ENCODE results near the gene USH2A.

Gene USH2A

GRCh38 chr1:215669806-215670491 lies 753.3 kb downstream of the USH2A start:
- no peak for DNase-seq

DNA sequence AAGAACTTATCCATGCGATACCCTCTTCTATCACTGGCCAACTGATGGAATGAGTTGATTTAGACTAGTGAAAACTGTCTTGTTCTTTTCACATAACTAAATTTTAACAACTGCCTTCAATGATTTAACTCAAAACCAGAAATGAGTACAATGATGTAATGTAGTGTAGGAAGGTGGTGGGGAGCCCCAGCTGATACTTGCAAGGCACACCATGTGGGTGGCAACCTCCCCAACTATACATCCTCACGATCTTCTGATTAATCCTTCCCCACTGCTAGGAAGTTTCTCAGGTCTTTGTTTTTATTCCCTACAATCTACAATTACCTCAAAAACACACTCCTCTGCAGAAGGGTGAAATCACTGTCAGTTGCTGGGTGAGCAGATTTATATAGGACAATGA lies 755.5 kb downstream of the USH2A start:
- DNase-seq, result no peak

GRCh38 chr1:215665215-215665614 lies 758.0 kb downstream of the USH2A start:
- no peak for DNase-seq

GRCh38 chr1:215661033-215661432 lies 762.2 kb downstream of the USH2A start:
- no peak for DNase-seq

- no peak for DNase-seq
Measured at GRCh38 chr1:215660259-215660658, 763.0 kb downstream of the USH2A start.

DNA sequence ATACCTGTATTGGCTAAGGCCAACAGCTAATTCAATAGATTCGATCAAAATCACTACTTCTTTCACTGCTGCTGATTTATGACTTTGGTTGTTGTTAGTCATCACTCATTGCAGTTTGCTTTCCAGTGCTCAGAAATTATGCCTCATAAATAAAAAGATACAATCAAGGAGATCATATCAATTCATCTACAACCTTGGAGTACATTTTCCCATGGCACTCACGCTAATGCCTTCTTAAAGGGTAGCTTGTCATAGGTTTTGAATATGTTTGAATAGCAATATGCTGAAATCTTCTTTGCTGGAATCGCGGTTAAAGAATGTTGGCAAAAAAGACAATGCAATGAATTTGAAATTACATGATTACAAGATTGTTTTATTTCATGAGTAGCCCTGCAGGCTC lies 766.2 kb downstream of the USH2A start:
- DNase-seq, result no peak

DNA sequence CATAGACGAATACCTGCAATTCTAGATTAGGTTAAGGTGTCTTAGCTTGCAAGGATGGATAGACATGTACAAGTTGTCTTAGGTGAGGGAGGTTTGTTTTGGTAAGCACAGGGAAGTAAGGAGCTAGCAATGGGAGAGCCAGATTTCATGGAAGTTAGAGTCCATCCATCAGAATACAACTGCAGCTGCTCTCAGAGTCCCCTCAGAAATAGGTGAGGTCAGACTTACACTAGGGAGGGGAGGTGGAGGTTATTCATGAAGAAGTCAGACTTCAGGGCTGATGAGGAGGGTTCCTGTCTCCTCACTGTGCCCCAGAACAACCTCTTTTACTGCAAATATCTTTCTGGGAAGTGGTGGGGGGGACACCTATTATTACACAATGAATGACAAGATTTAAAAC lies 770.9 kb downstream of the USH2A start:
- DNase-seq, result no peak

GRCh38 chr1:215651867-215652266 lies 771.4 kb downstream of the USH2A start:
- no peak for DNase-seq

- DNase-seq, result no peak
Measured at GRCh38 chr1:215650446-215651149, 772.6 kb downstream of the USH2A start.

- DNase-seq, result no peak
Measured at GRCh38 chr1:215648957-215649356, 774.3 kb downstream of the USH2A start.

- DNase-seq, result no peak
Measured at GRCh38 chr1:215647738-215648137, 775.5 kb downstream of the USH2A start.

DNA sequence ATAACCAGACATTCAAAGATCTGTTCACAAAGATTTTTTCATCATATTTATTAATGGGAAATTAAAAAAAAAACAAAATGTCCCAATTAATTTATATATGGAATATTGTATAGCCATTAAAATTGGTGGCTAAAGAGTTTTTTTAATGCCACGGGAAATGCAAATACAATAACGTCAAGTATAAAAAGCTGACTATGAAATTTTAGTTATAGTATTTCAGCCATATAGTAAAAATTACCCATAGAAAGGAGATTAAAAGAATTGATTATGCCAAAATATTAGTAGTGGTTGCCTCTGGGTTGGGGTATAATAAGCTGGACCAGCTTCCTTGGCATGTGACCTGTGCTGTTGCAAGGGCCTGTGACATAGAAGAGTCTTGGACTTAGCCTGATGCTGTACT lies 777.4 kb downstream of the USH2A start:
- no peak for DNase-seq

GRCh38 chr1:215645182-215645581 lies 778.1 kb downstream of the USH2A start:
- DNase-seq, result no peak

DNA sequence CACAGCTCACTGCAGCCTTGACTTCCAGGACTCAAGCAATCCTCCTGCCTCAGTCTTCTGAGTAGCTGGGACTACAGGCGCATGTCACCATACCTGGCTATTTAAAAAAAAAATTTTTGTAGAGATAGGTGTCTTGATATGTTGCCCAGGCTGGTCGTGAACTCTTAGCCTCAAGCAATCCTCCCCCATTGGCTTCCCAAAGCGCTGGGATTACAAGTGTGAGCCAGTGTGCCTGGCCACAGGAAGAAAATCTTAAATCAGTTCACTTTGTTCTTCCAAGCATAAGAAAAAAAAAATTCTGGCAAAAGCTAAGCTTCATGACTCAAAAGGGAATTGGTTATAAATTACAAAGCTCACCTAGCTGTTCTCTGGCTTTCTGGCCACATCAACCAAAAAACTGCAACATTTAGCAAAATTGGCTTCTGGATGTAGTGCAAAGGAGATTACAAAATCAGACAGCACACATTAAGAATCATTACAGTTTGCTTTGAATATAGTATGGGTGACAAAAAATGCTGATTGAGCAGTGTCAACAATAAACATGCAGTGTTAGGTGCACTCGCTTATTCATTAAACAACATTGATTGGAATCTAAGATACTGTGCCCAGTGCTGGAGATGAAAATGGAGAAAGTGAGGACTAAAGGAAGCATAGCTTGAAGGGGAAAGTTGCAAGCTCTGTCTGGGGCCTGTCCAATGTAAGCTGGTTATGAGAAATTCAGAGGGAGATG lies 779.5 kb downstream of the USH2A start:
- DNase-seq, result no peak

DNA sequence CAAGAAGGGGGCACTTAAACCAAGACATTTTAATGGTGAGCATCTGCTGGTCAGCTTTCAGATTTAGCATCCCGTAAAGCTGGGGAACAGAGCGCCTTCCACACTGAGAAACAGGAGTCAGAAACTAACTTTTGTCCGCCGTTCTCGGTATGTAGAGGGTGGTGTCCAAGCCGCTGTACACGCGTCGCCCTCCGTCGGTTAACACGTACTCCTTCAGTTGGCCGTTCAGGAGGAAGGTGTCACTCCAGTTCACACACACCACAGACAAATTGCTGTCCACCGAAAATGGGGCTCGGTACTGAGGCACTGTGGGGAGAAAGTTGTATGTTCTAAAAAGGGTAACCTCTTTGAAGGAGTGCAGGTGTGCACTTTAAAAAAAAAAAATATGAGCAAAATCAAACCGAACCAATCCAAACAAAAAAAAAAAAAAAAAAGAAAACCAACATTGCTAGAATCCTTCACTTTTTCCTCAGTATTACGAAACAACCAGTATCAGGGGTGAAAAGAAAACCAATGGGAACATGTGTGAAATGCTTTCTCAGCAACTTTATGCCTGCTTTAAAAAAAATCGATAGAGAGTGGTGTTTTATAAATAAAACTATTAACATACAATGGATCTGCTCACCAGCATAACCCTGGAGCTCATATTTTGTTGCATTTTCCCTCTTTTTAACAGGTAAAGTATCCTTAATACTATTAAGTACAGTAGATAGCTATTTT lies 782.7 kb downstream of the USH2A start:
- DNase-seq, result no peak

DNA sequence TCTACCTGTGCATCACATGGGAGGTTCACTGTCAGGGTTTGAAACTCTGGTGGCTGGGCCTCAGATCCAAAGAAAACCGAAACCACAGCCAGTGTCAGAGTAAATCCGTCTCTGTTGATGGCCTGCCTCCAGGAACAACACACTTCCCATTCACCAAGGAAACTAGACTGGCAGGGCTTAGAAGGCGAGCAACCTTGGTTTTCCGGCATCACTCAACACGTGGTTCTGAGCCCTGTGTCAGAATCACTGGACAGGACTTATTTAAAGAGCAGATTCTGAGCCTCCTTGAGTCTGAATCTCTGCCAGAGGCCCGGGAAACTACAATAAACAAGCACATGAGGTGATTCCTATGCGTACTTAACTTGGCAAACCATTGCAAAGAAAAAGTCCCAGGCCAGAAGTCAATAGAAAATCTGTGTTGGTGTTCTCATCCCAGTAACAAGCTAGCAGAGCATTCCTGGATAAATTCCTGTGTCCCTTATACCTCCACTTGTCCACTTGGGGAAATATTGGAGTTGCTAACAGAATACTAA lies 786.1 kb downstream of the USH2A start:
- DNase-seq, result no peak

DNA sequence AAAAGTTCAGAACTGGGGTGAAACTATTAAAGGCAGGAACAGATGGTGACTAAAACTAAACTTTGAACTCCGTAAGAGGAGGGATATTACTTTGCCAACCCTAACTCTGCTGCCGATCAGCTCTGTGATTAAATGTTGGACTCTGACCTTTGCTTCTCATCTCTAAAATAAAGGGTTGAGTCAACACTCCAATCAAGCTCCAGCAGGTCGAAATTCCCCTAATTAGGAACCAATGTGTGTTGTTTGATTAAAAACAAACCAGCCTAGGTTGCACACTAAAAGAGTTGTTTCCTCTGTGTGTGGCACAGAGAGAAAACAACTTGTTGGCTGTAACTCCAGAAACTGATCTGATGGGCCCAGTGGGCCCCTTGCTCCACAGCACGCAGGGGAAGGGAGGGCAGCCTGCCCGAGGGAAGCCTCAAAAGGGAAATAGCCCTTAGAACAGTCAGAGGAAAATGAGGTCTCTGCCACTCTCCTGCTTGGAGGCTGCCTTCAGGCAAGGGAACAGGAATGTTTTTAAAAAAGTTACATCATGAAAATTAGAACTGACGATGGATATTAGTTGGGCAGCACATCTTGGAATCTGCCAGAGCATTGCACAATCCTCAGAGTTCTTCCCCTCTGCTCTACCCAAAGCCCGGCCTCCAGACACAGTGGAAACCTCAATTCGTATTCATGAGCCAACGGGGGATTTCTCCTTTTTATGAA lies 786.8 kb downstream of the USH2A start:
- DNase-seq, result peak; percentile 28

DNA sequence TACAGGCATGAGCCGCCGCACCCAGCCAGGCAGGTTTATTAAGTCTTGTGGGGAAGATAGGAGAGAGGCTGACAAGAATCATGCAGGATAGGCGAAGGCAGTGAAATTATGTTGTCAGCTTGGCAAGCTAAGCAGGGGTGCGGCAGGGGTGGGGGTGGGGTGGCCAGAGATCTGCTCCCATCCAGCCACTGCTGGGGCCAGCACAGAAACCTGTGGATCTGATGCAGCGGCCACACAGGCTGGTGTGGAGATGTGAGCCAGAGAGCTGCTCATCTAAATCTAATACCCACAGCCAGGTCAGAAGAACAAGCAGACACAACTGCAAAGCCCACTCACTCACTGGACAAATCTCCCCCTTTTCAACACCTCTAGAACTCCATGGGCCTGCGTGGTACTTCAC lies 787.4 kb downstream of the USH2A start:
- DNase-seq, result no peak

- DNase-seq, result no peak
Measured at GRCh38 chr1:215631489-215631888, 791.8 kb downstream of the USH2A start.

GRCh38 chr1:215631040-215631439 lies 792.2 kb downstream of the USH2A start:
- DNase-seq, result no peak

GRCh38 chr1:215625949-215626348 lies 797.3 kb downstream of the USH2A start:
- no peak for DNase-seq

DNA sequence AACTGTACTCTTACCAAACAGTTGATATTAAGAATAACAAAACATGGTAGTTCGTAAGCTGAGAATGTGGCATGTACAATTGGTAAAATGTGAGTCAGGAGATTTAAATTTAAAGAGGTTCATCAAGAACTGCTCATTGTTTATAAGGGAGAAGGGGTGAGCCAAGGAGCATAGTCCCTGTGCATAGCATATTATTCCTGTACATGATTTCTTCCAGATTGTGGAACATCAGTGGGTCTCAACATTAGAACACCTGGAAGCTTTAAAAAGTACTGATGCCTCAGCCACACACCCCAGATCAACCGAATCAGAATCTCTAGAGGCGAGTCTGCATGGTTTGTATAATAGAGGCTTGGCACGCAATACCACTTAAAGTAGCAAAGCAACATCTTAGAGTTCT lies 800.1 kb downstream of the USH2A start:
- no peak for DNase-seq

Data from GOT3 (cell line).